Endothelial cell (in vitro differentiated cells): ENCODE measurements around the gene SPDEF. TPM values are rescaled to one million over a fixed set of nuclear protein-coding genes. Genes with fewer than 3 reads are reported as not detected.

Experiments used
- DNase-seq: peaks from one replicate; pipeline ENCODE4 v3.0.0; 2021; ENCODE audit warnings: low spot score
- H3K27ac Mint-ChIP-seq: one replicate; pipeline ENCODE4 v1.8.0; 2021; ENCODE audit warnings: mixed read lengths, inconsistent platforms; ENCODE audit not compliant: unreplicated experiment
- H3K27me3 Mint-ChIP-seq: one replicate; pipeline ENCODE4 v1.8.0; 2021; ENCODE audit warnings: mild to moderate bottlenecking, moderate library complexity, mixed read lengths, inconsistent platforms; ENCODE audit not compliant: unreplicated experiment
- H3K36me3 Mint-ChIP-seq: one replicate; pipeline ENCODE4 v1.8.0; 2021; ENCODE audit warnings: mild to moderate bottlenecking, low read depth, mixed read lengths, inconsistent platforms; ENCODE audit not compliant: unreplicated experiment
- H3K4me1 Mint-ChIP-seq: one replicate; pipeline ENCODE4 v1.8.0; 2021; ENCODE audit warnings: mild to moderate bottlenecking, mixed read lengths, inconsistent platforms; ENCODE audit not compliant: unreplicated experiment
- H3K4me3 Mint-ChIP-seq: one replicate; pipeline ENCODE4 v1.8.0; 2021; ENCODE audit warnings: mild to moderate bottlenecking, mixed read lengths, inconsistent platforms; ENCODE audit not compliant: unreplicated experiment
- H3K9me3 Mint-ChIP-seq: one replicate; pipeline ENCODE4 v1.8.0; 2021; ENCODE audit warnings: mixed read lengths, inconsistent platforms; ENCODE audit not compliant: unreplicated experiment
- total RNA-seq: library from RNA; stranded (reverse); fragmentation: NEBNext Ultra II Directional; extraction: Animal tissue kit (Norgen Biotek cat#: 25700); gene quantifications from one replicate; pipeline ENCODE4 v1.2.1, GENCODE V29; 2021; ENCODE audit not compliant: unreplicated experiment
- TF ChIP-seq, protein P1 (sequence below): fragments of 200-600 bp; sonication (generic); IDR thresholded peaks from one replicate; pipeline ENCODE4 v1.5.0; 2021; ENCODE audit warnings: antibody characterized with exemption; ENCODE audit not compliant: unreplicated experiment

The SPDEF gene
- total RNA-seq, 1 donor from 2014 or later, result not detected

DNA sequence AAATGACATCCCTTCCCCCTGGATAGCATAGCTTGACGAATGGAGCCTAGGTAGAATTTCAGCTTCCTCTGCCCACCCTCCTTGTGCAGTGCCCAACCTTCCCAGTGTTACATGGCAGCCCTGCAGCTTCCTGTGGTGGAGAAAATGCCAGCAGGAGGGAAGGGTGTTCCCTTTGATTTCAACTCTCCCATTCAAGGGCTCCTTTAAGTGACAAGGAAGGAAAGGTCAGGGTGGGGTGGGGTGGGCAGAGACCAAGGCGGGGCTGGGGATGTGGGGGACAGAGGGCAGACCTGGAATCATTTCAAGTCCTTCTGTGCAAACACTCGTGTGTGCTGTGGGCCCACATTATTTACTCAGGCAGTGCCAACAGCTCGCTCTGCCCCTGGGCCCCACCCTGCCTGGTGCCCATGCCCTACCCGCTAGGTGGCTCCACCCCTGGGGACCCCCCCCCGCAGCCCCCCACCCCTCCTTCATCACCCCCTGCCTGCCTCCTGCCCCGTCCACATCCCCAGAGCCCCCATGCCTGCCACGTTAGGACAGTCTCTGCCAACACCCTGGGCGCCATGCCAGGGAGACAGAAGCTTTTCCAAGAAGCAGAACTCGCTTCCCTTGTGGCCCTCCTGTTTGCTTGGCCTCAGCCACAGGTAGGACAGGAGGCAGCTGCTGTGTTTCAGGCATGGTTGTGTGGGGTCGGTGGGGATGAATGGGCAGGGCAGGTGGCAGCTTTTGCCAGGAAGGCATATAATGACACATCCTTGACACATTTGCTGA is 9.4 kb downstream of the SPDEF start:
- DNase-seq, result no peak
- H3K36me3 Mint-ChIP-seq, result no peaks in the 10 kb centered on the region
- no peaks in the 10 kb centered on the region for H3K27me3 Mint-ChIP-seq
- no peaks in the 10 kb centered on the region for H3K9me3 Mint-ChIP-seq
- H3K4me1 Mint-ChIP-seq, result no peaks in the 10 kb centered on the region
- TF ChIP-seq, protein P1, sequence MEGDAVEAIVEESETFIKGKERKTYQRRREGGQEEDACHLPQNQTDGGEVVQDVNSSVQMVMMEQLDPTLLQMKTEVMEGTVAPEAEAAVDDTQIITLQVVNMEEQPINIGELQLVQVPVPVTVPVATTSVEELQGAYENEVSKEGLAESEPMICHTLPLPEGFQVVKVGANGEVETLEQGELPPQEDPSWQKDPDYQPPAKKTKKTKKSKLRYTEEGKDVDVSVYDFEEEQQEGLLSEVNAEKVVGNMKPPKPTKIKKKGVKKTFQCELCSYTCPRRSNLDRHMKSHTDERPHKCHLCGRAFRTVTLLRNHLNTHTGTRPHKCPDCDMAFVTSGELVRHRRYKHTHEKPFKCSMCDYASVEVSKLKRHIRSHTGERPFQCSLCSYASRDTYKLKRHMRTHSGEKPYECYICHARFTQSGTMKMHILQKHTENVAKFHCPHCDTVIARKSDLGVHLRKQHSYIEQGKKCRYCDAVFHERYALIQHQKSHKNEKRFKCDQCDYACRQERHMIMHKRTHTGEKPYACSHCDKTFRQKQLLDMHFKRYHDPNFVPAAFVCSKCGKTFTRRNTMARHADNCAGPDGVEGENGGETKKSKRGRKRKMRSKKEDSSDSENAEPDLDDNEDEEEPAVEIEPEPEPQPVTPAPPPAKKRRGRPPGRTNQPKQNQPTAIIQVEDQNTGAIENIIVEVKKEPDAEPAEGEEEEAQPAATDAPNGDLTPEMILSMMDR, result no peak
- H3K27ac Mint-ChIP-seq, result no peak overlapping the region
- no peak overlapping the region for H3K4me3 Mint-ChIP-seq

DNA sequence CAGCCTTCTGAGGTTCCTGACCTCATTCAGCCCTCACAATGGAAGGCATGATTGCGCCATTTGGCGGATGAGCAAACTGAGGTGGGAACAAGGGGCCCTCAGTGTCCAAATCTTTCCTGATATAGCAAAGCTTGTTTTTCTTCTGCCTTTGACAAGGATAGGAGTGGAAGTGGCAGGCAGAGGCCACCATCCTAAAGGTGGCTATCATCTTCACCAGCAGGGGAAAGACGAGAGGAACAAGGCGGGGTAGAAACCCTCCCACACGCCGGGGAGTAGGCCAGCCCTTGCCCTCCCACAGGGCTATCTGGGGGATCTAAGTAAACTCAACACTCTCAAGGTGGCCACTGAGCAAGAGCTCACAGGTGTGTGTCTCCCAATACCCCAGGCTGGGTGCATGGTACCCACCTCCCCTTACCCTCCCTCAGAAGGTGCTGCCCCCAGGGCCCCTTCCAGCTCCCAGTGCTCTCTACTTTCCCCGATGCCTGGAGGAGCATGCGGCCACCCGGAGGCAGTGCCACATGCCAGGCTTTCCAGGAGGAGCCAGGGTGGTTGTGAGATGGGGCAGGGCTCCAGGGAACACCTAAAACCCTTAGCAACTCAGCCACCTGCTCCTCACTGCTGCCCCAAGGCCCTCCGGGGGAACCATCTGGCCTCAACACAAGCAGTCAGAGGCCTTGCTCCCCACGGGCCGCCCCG is 11.2 kb downstream of the SPDEF start:
- no peak for DNase-seq
- Mint-ChIP-seq H3K4me3 (no peak overlapping the region), H3K4me1 (no peaks in the 10 kb centered on the region), H3K9me3 (no peaks in the 10 kb centered on the region), H3K27ac (no peak overlapping the region), H3K27me3 (no peaks in the 10 kb centered on the region), H3K36me3 (no peaks in the 10 kb centered on the region)
- TF ChIP-seq, protein P1, result no peak

DNA sequence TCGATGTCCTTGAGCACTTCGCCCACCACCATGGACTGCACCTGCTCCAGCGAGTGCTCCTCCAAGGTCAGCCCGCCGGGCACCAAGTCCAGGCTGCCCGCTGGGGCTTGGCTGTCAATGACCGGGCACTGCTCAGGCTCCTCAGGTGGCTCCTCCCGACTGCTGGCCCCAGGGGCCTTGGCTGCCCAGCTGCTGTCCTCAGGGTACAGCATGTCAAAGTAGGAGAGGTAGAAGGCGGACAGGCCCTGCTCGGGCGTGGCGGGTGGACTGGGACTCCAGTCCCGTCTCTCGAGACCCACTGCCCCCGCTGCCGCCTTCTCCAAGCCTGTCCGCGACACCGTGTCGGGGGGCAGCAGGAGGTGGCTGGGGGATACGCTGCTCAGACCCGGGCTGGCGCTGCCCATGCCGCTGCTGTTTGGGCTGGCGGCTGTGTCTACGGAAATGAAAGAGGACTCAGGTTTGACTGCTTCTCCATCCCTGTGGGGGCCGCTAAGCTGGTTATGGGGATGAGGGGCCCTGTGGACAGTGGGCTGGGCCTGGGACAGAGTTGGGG is 12.0 kb downstream of the SPDEF start:
- no peaks in the 10 kb centered on the region for H3K36me3 Mint-ChIP-seq
- no peak overlapping the region for H3K27ac Mint-ChIP-seq
- no peaks in the 10 kb centered on the region for H3K9me3 Mint-ChIP-seq

DNA sequence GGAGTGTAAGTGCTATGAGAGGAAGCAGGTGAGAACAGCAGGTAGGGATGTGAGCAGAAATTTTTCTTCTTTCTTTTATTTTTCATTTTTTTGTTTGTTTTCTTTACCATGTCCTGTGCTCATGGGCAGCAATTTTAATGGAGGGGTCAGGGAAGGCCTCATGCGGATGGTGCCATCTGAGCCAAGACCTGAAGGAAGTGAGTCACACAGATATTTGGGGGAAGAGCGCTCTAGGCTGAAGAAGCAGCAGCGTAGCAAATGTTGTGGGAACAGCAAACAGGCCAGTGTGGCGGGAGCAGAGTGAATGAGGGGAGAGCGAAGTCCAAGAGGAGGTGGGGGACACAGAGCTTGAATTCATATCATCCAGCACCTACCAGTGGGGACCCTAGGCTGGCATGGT is 12.7 kb downstream of the SPDEF start:
- H3K27me3 Mint-ChIP-seq, result no peaks in the 10 kb centered on the region
- H3K27ac Mint-ChIP-seq, result no peak overlapping the region
- no peaks in the 10 kb centered on the region for H3K9me3 Mint-ChIP-seq
- no peaks in the 10 kb centered on the region for H3K4me1 Mint-ChIP-seq
- TF ChIP-seq, protein P1, result no peak
- no peak for DNase-seq
- no peaks in the 10 kb centered on the region for H3K36me3 Mint-ChIP-seq
- no peak overlapping the region for H3K4me3 Mint-ChIP-seq

More for the DNA sequence above, 12.0 kb downstream of the SPDEF start:
- DNase-seq, result no peak
- Mint-ChIP-seq H3K4me3 (no peak overlapping the region), H3K4me1 (no peaks in the 10 kb centered on the region), H3K27me3 (no peaks in the 10 kb centered on the region)
- TF ChIP-seq, protein P1, result no peak

DNA sequence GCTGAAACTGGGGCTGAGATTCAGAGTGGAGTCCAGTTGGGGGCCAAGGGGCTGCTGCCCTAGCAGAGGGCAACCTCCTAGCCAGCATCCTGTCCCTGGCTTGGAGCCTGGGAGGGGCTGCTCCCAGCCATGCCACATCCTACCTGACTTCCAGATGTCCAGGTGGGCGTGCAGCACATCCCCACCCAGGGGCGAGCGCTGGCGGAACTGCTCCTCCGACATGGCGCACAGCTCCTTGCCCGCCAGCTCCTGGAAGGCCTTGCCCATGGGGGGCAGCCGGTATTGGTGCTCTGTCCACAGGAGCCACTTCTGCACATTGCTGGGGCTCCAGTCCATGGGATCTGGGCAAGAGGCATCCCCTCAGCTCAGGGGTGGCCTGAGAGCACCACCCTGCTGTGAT is 15.3 kb downstream of the SPDEF start:
- H3K36me3 Mint-ChIP-seq, result no peaks in the 10 kb centered on the region
- H3K27me3 Mint-ChIP-seq, result peaks cover 3% of the 10 kb centered on the region
- no peaks in the 10 kb centered on the region for H3K9me3 Mint-ChIP-seq
- no peaks in the 10 kb centered on the region for H3K4me1 Mint-ChIP-seq
- H3K27ac Mint-ChIP-seq, result no peak overlapping the region
- DNase-seq, result no peak
- TF ChIP-seq, protein P1, result no peak
- no peak overlapping the region for H3K4me3 Mint-ChIP-seq
